Measurements from ENCODE around the gene ENOX1.
"Not testable (repeated sequence)": the region's sequence is repeated elsewhere in the genome, so short reads cannot be mapped to it uniquely, and the experiment has no call there.

Gene ENOX1

GRCh38 chr13:43432958-43433357 is 353.8 kb downstream of the ENOX1 start:
- no peak overlapping the region for H3K4me3 ChIP-seq
- no peaks in the 10 kb centered on the region for H3K9me3 ChIP-seq (ENCODE audit: low read depth, low read length)
- no peak overlapping the region for H3K9ac ChIP-seq (ENCODE audit: insufficient read length)
- DNase-seq (ENCODE audit: low read depth, low spot score) = no peak
- TF ChIP-seq FOXP2 (optimal IDR thresholded peaks at IDR 0.05; ENCODE audit: control extremely low read depth, extremely low read length, insufficient read depth) (no peak), EZH2 (IDR thresholded peaks at IDR 0.05) (no peak), POLR2AphosphoS5 (IDR thresholded peaks at IDR 0.05; ENCODE audit: borderline replicate concordance, low read depth, low read length) (no peak)
- no peak overlapping the region for H3K27ac ChIP-seq
- no peaks in the 10 kb centered on the region for H3K36me3 ChIP-seq (ENCODE audit: insufficient read depth, low read length)

- H3K36me3 ChIP-seq (ENCODE audit: insufficient read depth, low read length) = no peaks in the 10 kb centered on the region
- no peak overlapping the region for H3K27ac ChIP-seq
- TF ChIP-seq FOXP2 (optimal IDR thresholded peaks at IDR 0.05; ENCODE audit: control extremely low read depth, extremely low read length, insufficient read depth) = no peak
- TF ChIP-seq EZH2 (IDR thresholded peaks at IDR 0.05) = no peak
- TF ChIP-seq POLR2AphosphoS5 (IDR thresholded peaks at IDR 0.05; ENCODE audit: borderline replicate concordance, low read depth, low read length) = no peak
- no peak for DNase-seq (ENCODE audit: low read depth, low spot score)
- H3K9ac ChIP-seq (ENCODE audit: insufficient read length) = no peak overlapping the region
- no peak overlapping the region for H3K4me3 ChIP-seq
- H3K9me3 ChIP-seq (ENCODE audit: low read depth, low read length) = no peaks in the 10 kb centered on the region
Measured at GRCh38 chr13:43431841-43432240, 354.9 kb downstream of the ENOX1 start.

GRCh38 chr13:43431290-43431716 is 355.5 kb downstream of the ENOX1 start:
- DNase-seq (ENCODE audit: low read depth, low spot score) = no peak
- Histone ChIP-seq H3K4me3 (no peak overlapping the region), H3K9me3 (ENCODE audit: low read depth, low read length) (no peaks in the 10 kb centered on the region), H3K36me3 (ENCODE audit: insufficient read depth, low read length) (no peaks in the 10 kb centered on the region), H3K9ac (ENCODE audit: insufficient read length) (no peak overlapping the region), H3K27ac (no peak overlapping the region)
- no peak for TF ChIP-seq EZH2 (IDR thresholded peaks at IDR 0.05)
- no peak for TF ChIP-seq POLR2AphosphoS5 (IDR thresholded peaks at IDR 0.05; ENCODE audit: borderline replicate concordance, low read depth, low read length)
- no peak for TF ChIP-seq FOXP2 (optimal IDR thresholded peaks at IDR 0.05; ENCODE audit: control extremely low read depth, extremely low read length, insufficient read depth)

DNA sequence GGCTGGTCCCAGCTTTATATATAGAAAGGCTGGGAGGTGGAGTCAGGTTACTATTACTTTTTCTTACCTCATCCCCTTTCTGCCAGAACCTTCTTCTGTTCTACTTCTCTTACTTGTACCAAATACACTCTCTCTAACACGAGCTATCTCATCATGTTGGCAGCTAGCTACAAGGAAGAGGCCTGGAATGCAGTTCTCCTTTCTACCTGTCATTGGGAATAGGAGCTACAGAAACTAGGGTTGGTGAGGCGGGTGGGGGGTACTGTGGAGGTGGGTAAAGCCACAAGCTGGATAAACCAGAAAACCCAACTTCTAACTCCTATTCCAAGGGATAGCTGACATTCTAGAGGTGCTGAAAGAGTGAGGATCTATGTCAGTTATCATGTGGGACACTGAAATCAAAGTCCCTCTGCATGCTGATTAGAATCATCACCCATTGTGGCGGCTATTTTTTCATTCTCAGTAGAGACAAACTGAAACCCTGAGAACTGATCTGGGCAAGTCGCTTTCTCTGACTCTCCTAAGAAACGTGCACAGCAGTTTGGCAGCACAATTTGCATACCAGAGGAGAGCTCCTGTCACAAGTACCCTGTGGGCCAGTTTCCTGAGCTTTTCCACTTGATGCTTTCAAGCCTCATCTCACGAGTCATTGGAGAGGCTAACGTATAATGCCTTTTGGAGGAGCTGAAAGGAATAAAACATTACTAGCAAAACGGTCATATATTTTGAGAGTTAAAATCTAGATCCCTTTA is 358.1 kb downstream of the ENOX1 start:
- no peak overlapping the region for H3K9ac ChIP-seq (ENCODE audit: insufficient read length)
- no peak for DNase-seq (ENCODE audit: low read depth, low spot score)
- no peak overlapping the region for H3K27ac ChIP-seq
- no peak overlapping the region for H3K4me3 ChIP-seq
- no peaks in the 10 kb centered on the region for H3K9me3 ChIP-seq (ENCODE audit: low read depth, low read length)
- no peak for TF ChIP-seq FOXP2 (optimal IDR thresholded peaks at IDR 0.05; ENCODE audit: control extremely low read depth, extremely low read length, insufficient read depth)
- TF ChIP-seq EZH2 (IDR thresholded peaks at IDR 0.05) = no peak
- no peak for TF ChIP-seq POLR2AphosphoS5 (IDR thresholded peaks at IDR 0.05; ENCODE audit: borderline replicate concordance, low read depth, low read length)
- H3K36me3 ChIP-seq (ENCODE audit: insufficient read depth, low read length) = no peaks in the 10 kb centered on the region

GRCh38 chr13:43426355-43426754 is 360.4 kb downstream of the ENOX1 start:
- H3K9ac ChIP-seq (ENCODE audit: insufficient read length) = no peak overlapping the region
- TF ChIP-seq POLR2AphosphoS5 (IDR thresholded peaks at IDR 0.05; ENCODE audit: borderline replicate concordance, low read depth, low read length) (no peak), FOXP2 (optimal IDR thresholded peaks at IDR 0.05; ENCODE audit: control extremely low read depth, extremely low read length, insufficient read depth) (no peak), EZH2 (IDR thresholded peaks at IDR 0.05) (no peak)
- no peaks in the 10 kb centered on the region for H3K9me3 ChIP-seq (ENCODE audit: low read depth, low read length)
- DNase-seq (ENCODE audit: low read depth, low spot score) = no peak
- H3K27ac ChIP-seq = no peak overlapping the region
- H3K36me3 ChIP-seq (ENCODE audit: insufficient read depth, low read length) = no peaks in the 10 kb centered on the region
- H3K4me3 ChIP-seq = no peak overlapping the region

DNA sequence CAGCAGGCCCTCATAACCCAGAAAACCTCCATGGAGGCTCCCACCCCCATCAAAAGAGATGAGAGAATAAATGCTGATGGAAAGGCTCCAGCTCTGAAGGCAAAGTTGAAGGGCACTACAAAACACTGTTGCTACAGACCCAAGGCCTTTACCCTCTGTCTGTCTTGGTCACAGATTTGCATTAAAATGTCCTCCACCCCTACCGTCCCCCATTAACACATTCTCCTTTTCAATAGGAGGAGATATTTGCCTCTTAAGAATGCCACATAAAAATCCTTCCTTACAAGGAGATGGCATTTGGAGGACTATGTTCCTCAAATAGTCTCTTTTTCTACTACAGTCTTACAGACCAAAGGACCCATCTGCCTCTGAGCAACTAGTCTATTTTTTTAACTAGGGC is 361.5 kb downstream of the ENOX1 start:
- no peak for DNase-seq (ENCODE audit: low read depth, low spot score)
- Histone ChIP-seq H3K9ac (ENCODE audit: insufficient read length) (no peak overlapping the region), H3K4me3 (no peak overlapping the region), H3K9me3 (ENCODE audit: low read depth, low read length) (no peaks in the 10 kb centered on the region), H3K27ac (no peak overlapping the region), H3K36me3 (ENCODE audit: insufficient read depth, low read length) (no peaks in the 10 kb centered on the region)
- TF ChIP-seq EZH2 (IDR thresholded peaks at IDR 0.05) (no peak), FOXP2 (optimal IDR thresholded peaks at IDR 0.05; ENCODE audit: control extremely low read depth, extremely low read length, insufficient read depth) (no peak), POLR2AphosphoS5 (IDR thresholded peaks at IDR 0.05; ENCODE audit: borderline replicate concordance, low read depth, low read length) (no peak)

- no peaks in the 10 kb centered on the region for H3K9me3 ChIP-seq (ENCODE audit: low read depth, low read length)
- H3K4me3 ChIP-seq = no peak overlapping the region
- TF ChIP-seq FOXP2 (optimal IDR thresholded peaks at IDR 0.05; ENCODE audit: control extremely low read depth, extremely low read length, insufficient read depth) (no peak), EZH2 (IDR thresholded peaks at IDR 0.05) (no peak), POLR2AphosphoS5 (IDR thresholded peaks at IDR 0.05; ENCODE audit: borderline replicate concordance, low read depth, low read length) (no peak)
- no peaks in the 10 kb centered on the region for H3K36me3 ChIP-seq (ENCODE audit: insufficient read depth, low read length)
- no peak overlapping the region for H3K9ac ChIP-seq (ENCODE audit: insufficient read length)
- no peak for DNase-seq (ENCODE audit: low read depth, low spot score)
- H3K27ac ChIP-seq = no peak overlapping the region
Measured at GRCh38 chr13:43424412-43424811, 362.4 kb downstream of the ENOX1 start.

DNA sequence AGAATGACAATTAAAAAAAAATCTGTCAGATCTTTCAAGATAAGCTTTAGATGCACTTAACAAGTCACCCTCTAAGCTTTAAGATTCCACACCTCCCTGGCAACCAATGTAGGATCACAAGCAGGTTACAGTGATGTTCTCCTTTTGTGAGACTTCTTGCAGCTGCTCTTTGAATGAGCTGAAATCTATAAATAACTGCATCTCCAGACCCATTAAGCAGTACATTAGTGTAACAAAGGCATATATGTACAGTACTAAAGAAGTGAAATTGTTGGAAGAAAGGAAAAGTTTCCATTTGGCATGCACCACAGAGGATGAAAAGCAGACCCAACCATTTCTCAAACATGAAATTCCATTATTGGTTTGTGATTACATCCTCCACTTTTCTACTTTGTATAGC is 364.7 kb downstream of the ENOX1 start:
- H3K4me3 ChIP-seq = no peak overlapping the region
- no peaks in the 10 kb centered on the region for H3K9me3 ChIP-seq (ENCODE audit: low read depth, low read length)
- no peak overlapping the region for H3K9ac ChIP-seq (ENCODE audit: insufficient read length)
- H3K36me3 ChIP-seq (ENCODE audit: insufficient read depth, low read length) = no peaks in the 10 kb centered on the region
- no peak for DNase-seq (ENCODE audit: low read depth, low spot score)
- no peak for TF ChIP-seq EZH2 (IDR thresholded peaks at IDR 0.05)
- no peak for TF ChIP-seq POLR2AphosphoS5 (IDR thresholded peaks at IDR 0.05; ENCODE audit: borderline replicate concordance, low read depth, low read length)
- no peak for TF ChIP-seq FOXP2 (optimal IDR thresholded peaks at IDR 0.05; ENCODE audit: control extremely low read depth, extremely low read length, insufficient read depth)
- no peak overlapping the region for H3K27ac ChIP-seq

- H3K36me3 ChIP-seq (ENCODE audit: insufficient read depth, low read length); H3K9ac ChIP-seq (ENCODE audit: insufficient read length); H3K27ac ChIP-seq; DNase-seq (ENCODE audit: low read depth, low spot score); H3K9me3 ChIP-seq (ENCODE audit: low read depth, low read length); H3K4me3 ChIP-seq: not testable (repeated sequence)
Measured at GRCh38 chr13:43416842-43417241, 369.9 kb downstream of the ENOX1 start.

DNA sequence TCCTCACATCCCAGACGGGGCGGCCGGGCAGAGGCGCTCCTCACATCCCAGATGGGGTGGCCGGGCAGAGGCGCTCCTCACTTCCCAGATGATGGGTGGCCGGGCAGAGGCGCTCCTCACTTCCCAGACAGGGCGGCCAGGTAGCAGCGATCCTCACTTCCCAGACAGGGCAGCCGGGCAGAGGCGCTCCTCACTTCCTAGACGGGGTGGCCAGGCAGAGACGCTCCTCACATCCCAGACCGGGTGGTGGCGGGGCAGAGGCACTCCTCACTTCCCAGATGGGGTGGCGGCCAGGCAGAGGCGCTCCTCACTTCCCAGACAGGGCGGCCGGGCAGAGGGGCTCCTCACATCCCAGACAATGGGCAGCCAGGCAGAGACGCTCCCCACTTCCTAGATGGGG is 370.4 kb downstream of the ENOX1 start:
- not testable (repeated sequence) for H3K9me3 ChIP-seq (ENCODE audit: low read depth, low read length); H3K4me3 ChIP-seq; DNase-seq (ENCODE audit: low read depth, low spot score); H3K27ac ChIP-seq; H3K36me3 ChIP-seq (ENCODE audit: insufficient read depth, low read length); H3K9ac ChIP-seq (ENCODE audit: insufficient read length)

- H3K4me3 ChIP-seq; H3K9ac ChIP-seq (ENCODE audit: insufficient read length); DNase-seq (ENCODE audit: low read depth, low spot score); H3K9me3 ChIP-seq (ENCODE audit: low read depth, low read length); H3K36me3 ChIP-seq (ENCODE audit: insufficient read depth, low read length); H3K27ac ChIP-seq: not testable (repeated sequence)
Measured at GRCh38 chr13:43415903-43416391, 370.8 kb downstream of the ENOX1 start.

All from SK-N-MC (cell line).